Natural killer cell treated with Interleukin-12 subunit alpha and Interleukin-12 subunit beta and Interleukin-15 and Interleukin-18, amount 100 ng/mL, for 72 hours (primary cell): Measurements from ENCODE around the gene ACBD7. TPM values are rescaled to one million over a fixed set of nuclear protein-coding genes. Genes with fewer than 3 reads are reported as not detected.

Experiments
- ATAC-seq, 2 donors: fragments of 150-1000 bp; cut with Tn5 transposase in 1 of 2; sonication (Bioruptor Pico), chemical (Tn5 transposase) in 1 of 2; 2 replicates each; pipeline ENCODE4 v1.10.0; 2021
- DNase-seq: peaks from one replicate; pipeline ENCODE4 v3.0.0; 2022; ENCODE audit warnings: low spot score
- H3K27ac Mint-ChIP-seq, 2 donors: 1 replicate in 1 of 2; 2 replicates in 1 of 2; pipeline ENCODE4 v1.8.0; 2022; ENCODE audit warnings: mixed read lengths in 2 of 2, mild to moderate bottlenecking in 1 of 2, moderate library complexity in 1 of 2
- H3K27me3 Mint-ChIP-seq, 2 donors: 1 replicate in 1 of 2; 2 replicates in 1 of 2; pipeline ENCODE4 v1.8.0; 2022; ENCODE audit warnings: mixed read lengths in 2 of 2
- H3K36me3 Mint-ChIP-seq: one replicate; pipeline ENCODE4 v1.8.0; 2022; ENCODE audit warnings: mixed read lengths
- H3K4me1 Mint-ChIP-seq, 2 donors: 1 replicate in 1 of 2; 2 replicates in 1 of 2; pipeline ENCODE4 v1.8.0; 2022; ENCODE audit warnings: low read depth in 2 of 2, mixed read lengths in 2 of 2, mild to moderate bottlenecking in 1 of 2
- H3K4me3 Mint-ChIP-seq: one replicate; pipeline ENCODE4 v1.8.0; 2022; ENCODE audit warnings: mixed read lengths
- H3K9me3 Mint-ChIP-seq: 2 replicates; pipeline ENCODE4 v1.8.0; 2022; ENCODE audit warnings: mixed read lengths
- total RNA-seq, 2 donors: library from RNA; stranded (reverse); gene quantifications; one replicate each; pipeline ENCODE4 v1.2.3, GENCODE V29; 2022

The ACBD7 gene
- total RNA-seq, 2 donors from 2014 or later = 0.90 to 0.98 TPM

DNA sequence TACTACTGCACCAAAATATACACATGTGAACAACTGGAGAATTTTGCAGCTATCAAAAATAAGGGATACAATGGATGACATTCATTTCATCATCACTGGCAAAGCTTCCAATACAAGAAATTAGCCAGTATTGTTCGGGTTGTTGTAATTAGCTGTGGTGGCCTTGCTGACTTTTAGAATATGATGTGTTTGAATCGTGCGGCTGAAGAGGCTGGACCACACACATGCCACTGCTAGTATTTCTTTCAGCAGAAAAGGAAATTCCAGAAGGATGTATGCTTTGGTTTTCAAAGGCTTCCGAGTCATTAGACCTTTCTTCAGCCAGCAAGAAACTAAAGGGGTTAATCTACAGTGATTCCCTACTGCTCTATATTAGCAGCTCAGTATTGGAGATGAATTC, 25.2 kb upstream of the ACBD7 start:
- no peak overlapping the region for H3K27ac Mint-ChIP-seq
- H3K36me3 Mint-ChIP-seq = peaks cover 8% of the 10 kb centered on the region
- H3K4me1 Mint-ChIP-seq = peaks cover 0 to 2% of the 10 kb centered on the region in 2 donors
- ATAC-seq (no peak), DNase-seq (no peak)
- H3K9me3 Mint-ChIP-seq = no peaks in the 10 kb centered on the region
- H3K27me3 Mint-ChIP-seq = no peaks in the 10 kb centered on the region
- no peak overlapping the region for H3K4me3 Mint-ChIP-seq

- H3K4me1 Mint-ChIP-seq = no peaks in the 10 kb centered on the region
- H3K36me3 Mint-ChIP-seq = peaks cover 8% of the 10 kb centered on the region
- ATAC-seq (no peak), DNase-seq (no peak)
- H3K27ac Mint-ChIP-seq = no peak overlapping the region
- H3K9me3 Mint-ChIP-seq = no peaks in the 10 kb centered on the region
- no peak overlapping the region for H3K4me3 Mint-ChIP-seq
- H3K27me3 Mint-ChIP-seq = no peaks in the 10 kb centered on the region
Observed at GRCh38 chr10:15112657-15113056, 24.1 kb upstream of the ACBD7 start.

- H3K27me3 Mint-ChIP-seq = no peaks in the 10 kb centered on the region
- peaks cover 7% of the 10 kb centered on the region for H3K36me3 Mint-ChIP-seq
- H3K27ac Mint-ChIP-seq = no peak overlapping the region
Observed at GRCh38 chr10:15106352-15107013, 17.9 kb upstream of the ACBD7 start.

GRCh38 chr10:15103513-15103912, 14.9 kb upstream of the ACBD7 start:
- no peak for ATAC-seq
- no peaks in the 10 kb centered on the region for H3K27me3 Mint-ChIP-seq
- H3K4me1 Mint-ChIP-seq = peaks cover 15 to 17% of the 10 kb centered on the region in 2 donors
- no peaks in the 10 kb centered on the region for H3K9me3 Mint-ChIP-seq
- no peak overlapping the region for H3K4me3 Mint-ChIP-seq
- no peak for DNase-seq
- no peak overlapping the region for H3K27ac Mint-ChIP-seq
- H3K36me3 Mint-ChIP-seq = peaks cover 7% of the 10 kb centered on the region

More at GRCh38 chr10:15106352-15107013, 17.9 kb upstream of the ACBD7 start:
- H3K4me1 Mint-ChIP-seq = peaks cover 0 to 4% of the 10 kb centered on the region in 2 donors
- H3K9me3 Mint-ChIP-seq = no peaks in the 10 kb centered on the region
- H3K4me3 Mint-ChIP-seq = no peak overlapping the region
- ATAC-seq (peak; percentile 83 to 87), DNase-seq (peak; percentile 74)

GRCh38 chr10:15099886-15100285, 11.3 kb upstream of the ACBD7 start:
- peaks cover 13% of the 10 kb centered on the region for H3K36me3 Mint-ChIP-seq
- no peaks in the 10 kb centered on the region for H3K27me3 Mint-ChIP-seq
- DNase-seq (no peak), ATAC-seq (no peak)
- H3K9me3 Mint-ChIP-seq = no peaks in the 10 kb centered on the region
- peak overlapping the region in 1 of 2 donors; percentile 11 for H3K27ac Mint-ChIP-seq
- peaks cover 24 to 33% of the 10 kb centered on the region in 2 donors for H3K4me1 Mint-ChIP-seq
- peak overlapping the region; percentile 53 for H3K4me3 Mint-ChIP-seq

GRCh38 chr10:15097011-15097812, 8.6 kb upstream of the ACBD7 start, which contains the start of gene RPP38:
Gene RPP38, plus strand, starts transcription at chr10:15097355. Its CDS starts 5,960 bp downstream, at chr10:15103315.
- peaks cover 24 to 33% of the 10 kb centered on the region in 2 donors for H3K4me1 Mint-ChIP-seq
- ATAC-seq (peak; percentile 95 to 96), DNase-seq (peak; percentile 98)
- H3K9me3 Mint-ChIP-seq = no peaks in the 10 kb centered on the region
- peaks cover 0 to 2% of the 10 kb centered on the region in 2 donors for H3K27me3 Mint-ChIP-seq
- H3K36me3 Mint-ChIP-seq = peaks cover 6% of the 10 kb centered on the region
- H3K4me3 Mint-ChIP-seq = peak within 1 kb of the TSS; percentile 94
- H3K27ac Mint-ChIP-seq = peak within 1 kb of the TSS; percentile 92 to 99

DNA sequence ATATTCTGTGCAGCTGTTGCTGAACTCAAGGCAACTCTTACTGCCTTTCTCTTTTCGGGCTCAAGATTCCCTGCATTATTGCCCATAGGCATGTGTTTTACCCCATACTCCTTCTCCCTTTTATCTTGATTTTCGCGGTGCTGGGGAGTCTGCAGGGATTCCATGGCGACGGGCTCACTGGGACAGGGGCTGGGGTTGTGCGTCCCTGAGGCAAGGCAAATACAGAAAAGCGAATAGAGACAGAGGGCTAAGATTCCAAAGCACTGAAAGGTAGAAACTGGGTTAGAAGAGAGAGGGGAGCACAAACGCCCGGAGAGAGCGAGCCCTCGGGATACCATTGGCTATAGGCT, 8.1 kb upstream of the ACBD7 start:
- H3K4me3 Mint-ChIP-seq = peak overlapping the region; percentile 94
- no peaks in the 10 kb centered on the region for H3K9me3 Mint-ChIP-seq
- peaks cover 24 to 33% of the 10 kb centered on the region in 2 donors for H3K4me1 Mint-ChIP-seq
- H3K36me3 Mint-ChIP-seq = peaks cover 6% of the 10 kb centered on the region
- peaks cover 0 to 8% of the 10 kb centered on the region in 2 donors for H3K27me3 Mint-ChIP-seq
- DNase-seq (no peak), ATAC-seq (no peak)
- H3K27ac Mint-ChIP-seq = peak overlapping the region; percentile 92 to 99

DNA sequence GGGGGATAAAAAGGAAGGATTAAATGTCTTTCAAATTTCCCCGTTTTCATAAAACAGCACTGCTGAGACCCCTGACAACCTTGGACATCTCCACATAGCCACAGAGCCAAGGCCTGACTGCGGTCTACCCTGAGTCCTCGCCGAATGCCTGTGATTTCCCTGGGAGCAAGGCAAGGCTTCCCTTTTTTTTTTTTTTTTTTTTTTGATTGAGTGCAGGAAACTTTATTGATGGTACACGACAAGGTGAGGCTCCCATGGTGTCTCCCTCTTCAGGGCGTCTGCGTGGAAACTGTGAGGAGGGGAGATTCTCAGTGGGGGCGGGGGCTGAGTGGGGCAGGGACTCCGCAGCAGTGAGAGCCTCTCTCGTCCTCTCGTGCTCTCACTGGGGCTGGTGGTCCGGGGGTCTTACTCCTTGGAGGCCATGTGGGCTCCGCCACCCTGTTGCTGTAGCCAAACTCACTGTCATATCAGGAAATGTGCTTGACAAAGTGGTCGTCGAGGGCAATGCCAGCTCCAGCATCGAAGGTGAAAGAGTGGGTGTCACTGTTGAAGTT, 4.4 kb upstream of the ACBD7 start:
- H3K4me1 Mint-ChIP-seq = peaks cover 13% of the 10 kb centered on the region in 2 donors
- ATAC-seq (no peak), DNase-seq (no peak)
- H3K36me3 Mint-ChIP-seq = peaks cover 4% of the 10 kb centered on the region
- H3K9me3 Mint-ChIP-seq = no peaks in the 10 kb centered on the region
- H3K27me3 Mint-ChIP-seq = peaks cover 0 to 14% of the 10 kb centered on the region in 2 donors
- no peak overlapping the region for H3K27ac Mint-ChIP-seq
- no peak overlapping the region for H3K4me3 Mint-ChIP-seq

- no peaks in the 10 kb centered on the region for H3K36me3 Mint-ChIP-seq
- ATAC-seq = no peak
- H3K4me3 Mint-ChIP-seq = no peak overlapping the region
- H3K9me3 Mint-ChIP-seq = no peaks in the 10 kb centered on the region
- DNase-seq = no peak
- peaks cover 3 to 5% of the 10 kb centered on the region in 2 donors for H3K4me1 Mint-ChIP-seq
- H3K27ac Mint-ChIP-seq = peak overlapping the region in 1 of 2 donors; percentile 22
- peaks cover 0 to 14% of the 10 kb centered on the region in 2 donors for H3K27me3 Mint-ChIP-seq
Observed at GRCh38 chr10:15091418-15091817, 2.8 kb upstream of the ACBD7 start.

- Mint-ChIP-seq H3K4me1 (peaks cover 0 to 2% of the 10 kb centered on the region in 2 donors), H3K27ac (no peak overlapping the region), H3K4me3 (no peak overlapping the region), H3K36me3 (no peaks in the 10 kb centered on the region), H3K9me3 (no peaks in the 10 kb centered on the region), H3K27me3 (no peaks in the 10 kb centered on the region)
- no peak for DNase-seq
- ATAC-seq = no peak
Observed at GRCh38 chr10:15084502-15084922, 4.1 kb downstream of the ACBD7 start.

- DNase-seq (no peak), ATAC-seq (no peak)
- H3K4me1 Mint-ChIP-seq = peaks cover 0 to 2% of the 10 kb centered on the region in 2 donors
- no peak overlapping the region for H3K4me3 Mint-ChIP-seq
- no peaks in the 10 kb centered on the region for H3K9me3 Mint-ChIP-seq
- no peak overlapping the region for H3K27ac Mint-ChIP-seq
- H3K36me3 Mint-ChIP-seq = no peaks in the 10 kb centered on the region
- H3K27me3 Mint-ChIP-seq = no peaks in the 10 kb centered on the region
Observed at GRCh38 chr10:15083674-15084501, 4.7 kb downstream of the ACBD7 start.

- no peak overlapping the region for H3K27ac Mint-ChIP-seq
- peaks cover 0 to 6% of the 10 kb centered on the region in 2 donors for H3K27me3 Mint-ChIP-seq
- no peak overlapping the region for H3K4me3 Mint-ChIP-seq
- DNase-seq = no peak
- no peak for ATAC-seq
- no peaks in the 10 kb centered on the region for H3K36me3 Mint-ChIP-seq
- no peaks in the 10 kb centered on the region for H3K4me1 Mint-ChIP-seq
- H3K9me3 Mint-ChIP-seq = no peaks in the 10 kb centered on the region
Observed at GRCh38 chr10:15075421-15075820, 13.2 kb downstream of the ACBD7 start.

DNA sequence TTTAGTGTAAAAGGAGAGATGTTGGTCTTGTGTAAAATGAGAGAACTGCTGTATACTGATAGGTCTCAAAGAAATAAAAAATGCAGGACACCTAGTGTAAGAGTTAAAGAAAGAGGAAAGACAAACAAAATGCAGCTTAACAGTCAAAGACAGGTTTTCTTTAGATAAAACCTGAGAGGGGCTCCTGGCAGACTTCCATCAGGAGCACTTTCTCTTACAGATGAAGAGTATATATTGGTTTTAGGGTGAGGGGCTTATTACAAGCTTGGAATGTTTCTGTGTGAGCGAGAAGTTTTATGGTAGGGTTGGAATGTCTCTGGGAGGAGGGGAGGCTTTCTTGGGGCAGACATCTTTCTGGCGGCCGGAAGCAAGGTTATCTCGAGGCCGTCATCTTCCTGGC, 16.2 kb downstream of the ACBD7 start:
- no peak overlapping the region for H3K27ac Mint-ChIP-seq
- no peaks in the 10 kb centered on the region for H3K9me3 Mint-ChIP-seq
- no peak overlapping the region for H3K4me3 Mint-ChIP-seq
- peaks cover 3 to 15% of the 10 kb centered on the region in 2 donors for H3K27me3 Mint-ChIP-seq
- DNase-seq (no peak), ATAC-seq (no peak)
- no peaks in the 10 kb centered on the region for H3K4me1 Mint-ChIP-seq
- no peaks in the 10 kb centered on the region for H3K36me3 Mint-ChIP-seq
